ENCODE measurements around the gene TRAF2. TPM values are rescaled to one million over a fixed set of nuclear protein-coding genes. Genes with fewer than 3 reads are reported as not detected.

The TRAF2 gene
- total and polyA plus RNA-seq, 2 donors (not counting 3 experiments of a cell fraction or from before 2014, with no cell fraction given), result 10.9 to 23.1 TPM

DNA sequence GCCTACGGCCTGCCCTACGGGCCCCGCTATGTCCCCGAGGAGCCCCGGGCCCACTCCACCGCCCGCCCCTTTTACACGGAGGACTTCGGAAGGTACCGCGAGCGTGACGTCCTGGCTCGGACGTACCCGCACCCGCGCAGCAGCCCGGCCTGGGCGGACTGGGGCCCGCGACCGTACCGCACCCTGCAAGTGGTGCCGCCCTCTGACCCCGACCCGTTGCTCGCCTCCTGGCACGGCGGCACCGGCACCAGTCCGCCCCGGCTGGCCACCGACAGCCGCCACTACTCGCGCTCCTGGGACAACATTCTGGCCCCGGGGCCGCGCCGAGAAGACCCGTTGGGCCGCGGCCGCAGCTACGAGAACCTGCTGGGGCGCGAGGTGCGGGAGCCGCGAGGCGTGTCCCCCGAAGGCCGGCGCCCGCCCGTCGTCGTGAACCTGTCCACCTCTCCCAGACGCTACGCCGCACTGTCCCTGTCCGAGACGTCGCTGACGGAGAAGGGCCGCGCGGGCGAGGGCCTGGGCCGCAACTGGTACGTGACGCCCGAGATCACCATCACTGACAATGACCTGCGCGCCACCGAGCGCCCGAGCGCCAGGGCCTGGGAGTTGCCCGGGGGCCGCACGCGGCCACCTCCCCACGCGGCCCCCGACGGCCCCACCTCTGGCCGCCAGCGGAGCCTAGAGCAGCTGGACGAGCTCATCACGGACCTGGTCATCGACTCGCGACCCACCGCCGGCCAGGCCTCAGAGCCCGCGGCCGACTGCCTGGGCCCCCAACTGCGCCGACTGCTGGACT is 40.7 kb upstream of the TRAF2 start:
- POLR2A ChIA-PET, result interaction anchor here (0.6 kb wide), 1 partner anchor 378 kb away, joined by 3 read pairs; no protein-coding TSS in a partner anchor
- H3K27ac ChIP-seq (ENCODE audit: insufficient read depth, low read depth, low read length), result no peak overlapping the region
- no peak overlapping the region for H3K4me3 ChIP-seq (replicated peaks in 1 of 3; ENCODE audit: insufficient read depth in 1 of 3, low read depth in 1 of 3, low read length in 3 of 3)
- intact Hi-C loops (cut with micrococcal nuclease) (loop anchor here (5.0 kb wide), 1 partner anchor 53 kb away; the partner anchor contains the start of gene TMEM141), dilution Hi-C loops (cut with MboI; ENCODE audit: extremely low pct_ligation_motif_present, low sequenced_read_pairs) (no loop called here)
- H3K27me3 ChIP-seq (ENCODE audit: control insufficient read depth in 2 of 2, insufficient read depth in 2 of 2, low read length in 2 of 2), result peaks cover 10 to 28% of the 10 kb centered on the region in 2 experiments
- BruUV-seq (replicated peaks), result no TSS peak
- no peaks in the 10 kb centered on the region for H4K20me1 ChIP-seq (replicated peaks; ENCODE audit: control insufficient read depth, extremely low read depth, insufficient read depth, low read length)
- no peaks in the 10 kb centered on the region for H3K9me1 ChIP-seq (replicated peaks; ENCODE audit: control insufficient read depth, extremely low read depth, insufficient read depth, low read length)
- H3K9me3 ChIP-seq (replicated peaks; ENCODE audit: control insufficient read depth, insufficient read depth, low read length), result no peaks in the 10 kb centered on the region
- no peak for DNase-seq (ENCODE audit: low read depth, low spot score)
- FAIRE-seq, result no peak
- CTCF ChIA-PET, result interaction anchor here (1.0 to 1.4 kb wide), 2 partner anchors 10 to 38 kb away, joined by 3 read pairs; no protein-coding TSS in a partner anchor
- no peaks in the 10 kb centered on the region for H3K79me2 ChIP-seq (ENCODE audit: control insufficient read depth, insufficient read depth, low read length)
- peaks cover 12% of the 10 kb centered on the region for H3K4me1 ChIP-seq (ENCODE audit: control insufficient read depth, extremely low read depth, insufficient read depth, low read length)
- H3K4me2 ChIP-seq (ENCODE audit: insufficient read depth, low read length), result no peak overlapping the region
- H2AFZ ChIP-seq (ENCODE audit: low read depth, low read length), result no peak overlapping the region
- H3K9ac ChIP-seq (replicated peaks; ENCODE audit: extremely low read depth, insufficient read depth, low read length), result no peak overlapping the region
- no peak for TF ChIP-seq POLR2A (IDR thresholded peaks at IDR 0.05; ENCODE audit: low read depth, low read length)
- TF ChIP-seq EZH2 (IDR thresholded peaks at IDR 0.05; ENCODE audit: borderline replicate concordance, low read depth, low read length, severe bottlenecking), result peak; percentile 72
- H3K36me3 ChIP-seq (ENCODE audit: control insufficient read depth in 2 of 2, extremely low read depth in 1 of 2, insufficient read depth in 2 of 2, low read length in 2 of 2), result no peaks in the 10 kb centered on the region

DNA sequence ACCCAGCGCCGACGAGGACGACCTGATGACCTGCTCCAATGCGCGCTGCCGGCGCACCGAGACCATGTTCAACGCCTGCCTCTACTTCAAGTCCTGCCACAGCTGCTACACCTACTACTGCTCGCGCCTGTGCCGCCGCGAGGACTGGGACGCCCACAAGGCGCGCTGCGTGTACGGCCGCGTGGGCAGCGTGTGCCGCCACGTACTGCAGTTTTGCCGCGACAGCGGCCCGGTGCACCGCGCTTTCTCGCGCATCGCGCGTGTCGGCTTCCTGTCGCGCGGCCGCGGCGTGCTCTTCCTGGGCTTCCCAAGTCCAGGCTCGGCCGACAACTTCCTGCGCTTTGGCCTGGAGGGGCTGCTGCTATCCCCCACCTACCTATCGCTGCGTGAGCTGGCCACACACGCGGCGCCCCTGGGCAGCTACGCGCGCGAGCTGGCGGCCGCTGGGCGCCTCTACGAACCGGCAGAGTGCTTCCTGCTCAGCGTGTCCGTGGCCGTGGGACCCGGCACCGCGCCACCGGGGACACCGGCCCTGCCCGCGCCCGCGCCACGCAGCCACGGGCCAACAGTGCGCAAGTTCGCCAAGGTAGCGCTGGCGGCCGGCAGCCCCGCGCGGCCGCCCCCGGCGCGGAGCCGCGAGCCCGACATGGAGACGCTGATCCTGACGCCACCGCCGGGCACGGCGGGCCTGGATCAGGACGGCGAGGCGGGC is 39.8 kb upstream of the TRAF2 start:
- no peak for FAIRE-seq
- dilution Hi-C loops (cut with MboI; ENCODE audit: extremely low pct_ligation_motif_present, low sequenced_read_pairs) (no loop called here), intact Hi-C loops (cut with micrococcal nuclease) (loop anchor here (5.0 kb wide), 1 partner anchor 54 kb away; the partner anchor contains the start of gene TMEM141)
- no peak overlapping the region for H3K4me3 ChIP-seq (replicated peaks in 1 of 3; ENCODE audit: insufficient read depth in 1 of 3, low read depth in 1 of 3, low read length in 3 of 3)
- no peaks in the 10 kb centered on the region for H3K79me2 ChIP-seq (ENCODE audit: control insufficient read depth, insufficient read depth, low read length)
- no peak overlapping the region for H3K9ac ChIP-seq (replicated peaks; ENCODE audit: extremely low read depth, insufficient read depth, low read length)
- BruUV-seq (replicated peaks), result no TSS peak
- peak; percentile 99 for TF ChIP-seq EZH2 (IDR thresholded peaks at IDR 0.05; ENCODE audit: borderline replicate concordance, low read depth, low read length, severe bottlenecking)
- TF ChIP-seq, protein P1, sequence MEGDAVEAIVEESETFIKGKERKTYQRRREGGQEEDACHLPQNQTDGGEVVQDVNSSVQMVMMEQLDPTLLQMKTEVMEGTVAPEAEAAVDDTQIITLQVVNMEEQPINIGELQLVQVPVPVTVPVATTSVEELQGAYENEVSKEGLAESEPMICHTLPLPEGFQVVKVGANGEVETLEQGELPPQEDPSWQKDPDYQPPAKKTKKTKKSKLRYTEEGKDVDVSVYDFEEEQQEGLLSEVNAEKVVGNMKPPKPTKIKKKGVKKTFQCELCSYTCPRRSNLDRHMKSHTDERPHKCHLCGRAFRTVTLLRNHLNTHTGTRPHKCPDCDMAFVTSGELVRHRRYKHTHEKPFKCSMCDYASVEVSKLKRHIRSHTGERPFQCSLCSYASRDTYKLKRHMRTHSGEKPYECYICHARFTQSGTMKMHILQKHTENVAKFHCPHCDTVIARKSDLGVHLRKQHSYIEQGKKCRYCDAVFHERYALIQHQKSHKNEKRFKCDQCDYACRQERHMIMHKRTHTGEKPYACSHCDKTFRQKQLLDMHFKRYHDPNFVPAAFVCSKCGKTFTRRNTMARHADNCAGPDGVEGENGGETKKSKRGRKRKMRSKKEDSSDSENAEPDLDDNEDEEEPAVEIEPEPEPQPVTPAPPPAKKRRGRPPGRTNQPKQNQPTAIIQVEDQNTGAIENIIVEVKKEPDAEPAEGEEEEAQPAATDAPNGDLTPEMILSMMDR (IDR thresholded peaks at IDR 0.05; ENCODE audit: extremely low read depth in 1 of 2, insufficient read depth in 1 of 2, low read depth in 1 of 2, low read length in 2 of 2), result no peak
- POLR2A ChIA-PET, result interaction anchor here (0.6 kb wide), 1 partner anchor 378 kb away, joined by 3 read pairs; no protein-coding TSS in a partner anchor
- no peaks in the 10 kb centered on the region for H3K36me3 ChIP-seq (ENCODE audit: control insufficient read depth in 2 of 2, extremely low read depth in 1 of 2, insufficient read depth in 2 of 2, low read length in 2 of 2)
- H3K4me1 ChIP-seq (ENCODE audit: control insufficient read depth, extremely low read depth, insufficient read depth, low read length), result peaks cover 11% of the 10 kb centered on the region
- no peaks in the 10 kb centered on the region for H4K20me1 ChIP-seq (replicated peaks; ENCODE audit: control insufficient read depth, extremely low read depth, insufficient read depth, low read length)
- CTCF ChIA-PET, result interaction anchor here (0.9 to 2.0 kb wide), 7 partner anchors 35 to 221 kb away, joined by 3 to 6 read pairs (median 3); no protein-coding TSS in a partner anchor
- no peak overlapping the region for H3K27ac ChIP-seq (ENCODE audit: insufficient read depth, low read depth, low read length)
- H3K4me2 ChIP-seq (ENCODE audit: insufficient read depth, low read length), result no peak overlapping the region
- H3K9me1 ChIP-seq (replicated peaks; ENCODE audit: control insufficient read depth, extremely low read depth, insufficient read depth, low read length), result no peaks in the 10 kb centered on the region
- peaks cover 10 to 28% of the 10 kb centered on the region in 2 experiments for H3K27me3 ChIP-seq (ENCODE audit: control insufficient read depth in 2 of 2, insufficient read depth in 2 of 2, low read length in 2 of 2)
- no peak for DNase-seq (ENCODE audit: low read depth, low spot score)
- no peak overlapping the region for H2AFZ ChIP-seq (ENCODE audit: low read depth, low read length)
- no peaks in the 10 kb centered on the region for H3K9me3 ChIP-seq (replicated peaks; ENCODE audit: control insufficient read depth, insufficient read depth, low read length)
